Measurements from ENCODE around the gene SEZ6L2.

DNA sequence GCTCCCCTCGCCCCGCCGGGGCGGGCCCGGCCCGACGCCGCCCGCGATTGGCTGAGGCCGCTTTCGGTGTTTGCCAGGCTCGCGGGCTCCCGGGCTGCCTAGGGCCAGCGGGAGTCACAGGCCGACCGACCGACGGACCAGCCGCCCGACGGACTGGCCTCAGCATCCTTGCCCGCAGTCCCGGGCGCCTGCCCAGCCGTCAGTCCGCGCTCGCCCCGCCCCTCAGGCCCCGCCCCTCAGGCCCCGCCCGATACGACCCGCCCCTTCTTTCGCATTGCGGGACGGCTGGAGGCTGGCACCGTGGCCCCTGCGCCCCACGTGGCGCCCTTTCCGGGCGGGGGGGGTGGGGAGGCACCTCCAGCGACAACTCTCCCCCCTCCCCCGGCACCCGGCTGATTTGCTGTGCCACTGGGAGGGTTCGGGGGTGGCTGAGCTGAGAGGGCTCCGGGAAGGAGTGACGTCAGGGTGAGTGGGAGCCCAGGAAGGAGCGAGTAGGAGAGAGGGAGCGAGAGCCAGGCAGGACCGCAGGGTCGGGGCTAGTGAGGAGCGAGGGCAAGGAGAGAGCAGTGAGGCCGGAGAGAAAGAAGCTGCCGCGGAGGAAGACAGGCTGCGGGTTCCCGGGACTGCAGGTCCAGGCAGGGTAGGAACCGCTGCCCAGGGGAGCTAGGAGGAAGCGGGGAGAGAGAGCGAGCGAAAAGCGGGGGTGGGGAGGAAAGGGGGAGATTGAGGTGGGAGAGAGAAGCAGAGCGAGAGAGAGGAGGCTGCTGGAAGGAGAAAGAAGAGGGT is 945 bp upstream of the SEZ6L2 start, which contains the start of gene ASPHD1:
- TF ChIP-seq, protein P1, sequence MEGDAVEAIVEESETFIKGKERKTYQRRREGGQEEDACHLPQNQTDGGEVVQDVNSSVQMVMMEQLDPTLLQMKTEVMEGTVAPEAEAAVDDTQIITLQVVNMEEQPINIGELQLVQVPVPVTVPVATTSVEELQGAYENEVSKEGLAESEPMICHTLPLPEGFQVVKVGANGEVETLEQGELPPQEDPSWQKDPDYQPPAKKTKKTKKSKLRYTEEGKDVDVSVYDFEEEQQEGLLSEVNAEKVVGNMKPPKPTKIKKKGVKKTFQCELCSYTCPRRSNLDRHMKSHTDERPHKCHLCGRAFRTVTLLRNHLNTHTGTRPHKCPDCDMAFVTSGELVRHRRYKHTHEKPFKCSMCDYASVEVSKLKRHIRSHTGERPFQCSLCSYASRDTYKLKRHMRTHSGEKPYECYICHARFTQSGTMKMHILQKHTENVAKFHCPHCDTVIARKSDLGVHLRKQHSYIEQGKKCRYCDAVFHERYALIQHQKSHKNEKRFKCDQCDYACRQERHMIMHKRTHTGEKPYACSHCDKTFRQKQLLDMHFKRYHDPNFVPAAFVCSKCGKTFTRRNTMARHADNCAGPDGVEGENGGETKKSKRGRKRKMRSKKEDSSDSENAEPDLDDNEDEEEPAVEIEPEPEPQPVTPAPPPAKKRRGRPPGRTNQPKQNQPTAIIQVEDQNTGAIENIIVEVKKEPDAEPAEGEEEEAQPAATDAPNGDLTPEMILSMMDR (conservative IDR thresholded peaks at IDR 0.05; ENCODE audit: low read length) = no peak
- TF ChIP-seq EZH2phosphoT487 (IDR thresholded peaks at IDR 0.05; ENCODE audit: borderline replicate concordance) = no peak

Data from Loucy (cell line).